HG03432 (cell line): ENCODE results near the gene SPATA18.
A peak's percentile ranks its signal among the peaks of the same experiment; 100 is the strongest.

Experiments used
- ATAC-seq: cut with Tn5 transposase; IDR thresholded peaks from one replicate; pipeline ENCODE4 v1.9.1; 2021; ENCODE audit warnings: mild to moderate bottlenecking, moderate library complexity; ENCODE audit not compliant: unreplicated experiment

Gene SPATA18, protein sequence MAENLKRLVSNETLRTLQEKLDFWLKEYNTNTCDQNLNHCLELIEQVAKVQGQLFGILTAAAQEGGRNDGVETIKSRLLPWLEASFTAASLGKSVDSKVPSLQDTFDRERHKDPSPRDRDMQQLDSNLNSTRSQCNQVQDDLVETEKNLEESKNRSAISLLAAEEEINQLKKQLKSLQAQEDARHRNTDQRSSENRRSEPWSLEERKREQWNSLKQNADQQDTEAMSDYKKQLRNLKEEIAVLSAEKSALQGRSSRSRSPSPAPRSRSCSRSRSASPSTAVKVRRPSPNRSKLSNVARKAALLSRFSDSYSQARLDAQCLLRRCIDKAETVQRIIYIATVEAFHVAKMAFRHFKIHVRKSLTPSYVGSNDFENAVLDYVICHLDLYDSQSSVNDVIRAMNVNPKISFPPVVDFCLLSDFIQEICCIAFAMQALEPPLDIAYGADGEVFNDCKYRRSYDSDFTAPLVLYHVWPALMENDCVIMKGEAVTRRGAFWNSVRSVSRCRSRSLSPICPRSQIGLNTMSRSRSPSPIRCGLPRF

DNA sequence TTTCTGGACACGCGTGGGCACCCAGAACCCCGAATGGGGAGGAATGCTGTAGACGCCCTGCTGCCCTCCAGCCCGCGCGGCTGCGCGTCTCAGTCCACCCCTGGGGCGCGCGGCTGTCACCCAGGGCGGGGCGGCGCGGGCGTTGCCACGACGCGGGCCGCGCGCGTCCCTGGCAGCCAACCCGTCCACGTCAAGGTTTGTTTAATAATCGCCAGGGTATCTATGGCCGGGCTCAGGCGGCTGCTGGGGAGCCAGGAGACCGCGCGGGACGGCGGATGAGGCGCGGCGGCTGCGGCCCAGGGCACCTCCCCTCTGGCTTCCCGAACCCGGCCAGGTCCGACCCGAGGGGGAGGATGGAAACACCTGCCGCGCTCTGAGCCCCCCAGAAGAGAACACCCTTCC is at the start of gene SPATA18:
Gene SPATA18 (plus strand): TSS at position 92 of the 402 bp plus-strand sequence. CDS start 401 bp downstream, outside the sequence.
- peak; percentile 68 for ATAC-seq

- ATAC-seq = no peak
These were observed 49.5 kb upstream of the SPATA18 start for GRCh38 chr4:52001616-52002015.

DNA sequence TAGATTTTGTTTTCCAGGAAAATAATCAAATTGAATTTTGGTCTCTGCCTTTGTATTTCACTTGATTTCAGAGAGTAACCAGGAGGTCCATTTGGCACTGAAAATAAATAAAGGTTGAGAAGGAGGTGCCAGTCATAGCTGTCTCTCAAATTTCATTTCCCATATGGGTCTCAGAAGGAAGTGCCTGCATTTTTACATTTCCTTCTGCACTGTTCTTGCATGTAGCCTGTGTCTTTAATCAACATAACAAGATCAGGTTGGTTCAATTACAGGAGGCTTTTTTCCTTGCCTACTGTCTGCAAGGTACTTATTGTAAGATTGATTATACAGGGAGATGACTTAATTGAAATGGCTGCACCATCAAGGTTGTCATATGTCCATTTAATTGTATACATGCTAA is 46.7 kb upstream of the SPATA18 start:
- no peak for ATAC-seq

DNA sequence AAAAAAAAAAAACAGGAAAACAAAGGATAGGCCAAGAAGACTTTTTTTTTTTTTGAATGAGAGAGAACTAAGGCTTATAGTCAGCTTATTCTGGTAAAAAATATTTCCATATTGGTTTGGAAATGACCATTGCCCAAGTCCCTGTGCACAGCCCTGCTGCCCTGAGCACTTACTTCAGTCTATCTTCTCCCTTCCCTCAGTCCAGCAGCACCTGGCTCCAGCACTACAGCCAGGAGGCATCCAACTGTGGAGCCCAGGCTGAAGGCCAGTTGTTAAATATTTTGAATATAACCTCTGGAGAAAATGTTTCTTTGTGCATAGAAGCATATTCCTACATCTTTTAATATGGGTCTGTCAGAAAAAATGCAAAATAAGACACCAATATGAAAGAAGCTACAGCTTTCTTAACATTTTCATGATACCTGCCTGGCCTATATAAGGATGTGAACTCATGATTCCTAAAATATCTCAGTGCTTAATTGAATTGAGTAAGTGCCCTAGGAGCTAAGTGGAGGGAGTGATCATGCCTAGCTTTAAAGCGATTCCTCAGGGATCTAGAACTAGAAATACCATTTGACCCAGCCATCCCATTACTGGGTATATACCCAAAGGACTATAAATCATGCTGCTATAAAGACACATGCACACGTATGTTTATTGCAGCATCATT is 45.4 kb upstream of the SPATA18 start:
- ATAC-seq = no peak

DNA sequence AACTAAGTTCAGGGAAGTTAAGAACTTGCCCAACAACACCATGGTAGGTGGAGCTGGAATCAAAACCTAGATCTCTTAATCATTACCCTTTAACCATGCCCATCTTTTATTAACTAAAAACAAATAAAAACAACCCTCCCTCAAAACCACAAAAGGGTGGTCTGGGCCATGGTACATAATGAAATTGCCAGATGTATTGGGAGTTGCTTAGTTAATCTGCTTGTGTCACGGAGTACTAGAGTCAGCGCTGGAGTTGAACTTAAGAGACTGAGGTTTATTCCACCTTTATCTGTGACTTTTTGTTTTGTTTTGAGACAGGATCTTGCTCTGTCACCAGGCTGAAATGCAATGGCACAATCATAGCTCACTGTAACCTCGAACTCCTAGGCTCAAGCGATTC is 44.2 kb upstream of the SPATA18 start:
- no peak for ATAC-seq

DNA sequence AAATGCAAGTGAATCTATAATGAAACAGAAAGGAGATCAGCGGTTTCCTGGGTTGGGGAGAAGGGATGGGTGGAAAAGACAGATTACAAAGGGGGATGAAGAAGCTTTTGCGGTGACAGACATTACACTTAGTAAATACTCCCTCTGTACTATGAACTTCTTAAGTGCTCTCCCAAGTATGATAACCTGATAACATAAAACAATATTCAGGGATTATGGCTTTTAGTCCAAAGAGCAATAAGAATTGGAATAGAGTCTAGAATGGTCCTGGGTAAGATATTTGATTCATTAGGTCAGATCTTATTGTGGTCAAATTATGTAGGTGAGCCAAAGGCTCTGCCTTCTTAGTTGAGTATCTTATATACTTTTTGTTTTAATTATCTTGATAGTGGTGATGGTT is 40.1 kb upstream of the SPATA18 start:
- no peak for ATAC-seq

- no peak for ATAC-seq
These were observed 38.5 kb upstream of the SPATA18 start for GRCh38 chr4:52012651-52013050.

GRCh38 chr4:52014903-52015302 is 36.2 kb upstream of the SPATA18 start:
- no peak for ATAC-seq

DNA sequence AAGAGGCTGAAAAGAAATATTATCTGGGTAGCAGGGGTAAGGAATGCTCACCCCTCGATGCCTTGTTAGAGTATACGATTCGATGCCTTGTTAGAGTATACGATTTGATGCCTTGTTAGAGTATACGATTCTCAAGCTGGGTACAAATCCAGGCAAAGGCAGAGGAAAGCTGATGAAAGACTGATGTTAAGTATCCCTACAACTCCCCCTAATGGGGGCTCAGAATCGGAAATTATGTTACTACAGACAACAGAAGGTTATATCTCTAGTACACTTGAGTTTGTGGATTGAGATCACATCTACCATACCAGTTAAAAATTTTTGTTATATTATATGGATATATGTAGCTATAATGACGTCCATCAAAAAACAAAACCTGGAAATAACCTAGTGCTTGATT is 35.7 kb upstream of the SPATA18 start:
- ATAC-seq = no peak

DNA sequence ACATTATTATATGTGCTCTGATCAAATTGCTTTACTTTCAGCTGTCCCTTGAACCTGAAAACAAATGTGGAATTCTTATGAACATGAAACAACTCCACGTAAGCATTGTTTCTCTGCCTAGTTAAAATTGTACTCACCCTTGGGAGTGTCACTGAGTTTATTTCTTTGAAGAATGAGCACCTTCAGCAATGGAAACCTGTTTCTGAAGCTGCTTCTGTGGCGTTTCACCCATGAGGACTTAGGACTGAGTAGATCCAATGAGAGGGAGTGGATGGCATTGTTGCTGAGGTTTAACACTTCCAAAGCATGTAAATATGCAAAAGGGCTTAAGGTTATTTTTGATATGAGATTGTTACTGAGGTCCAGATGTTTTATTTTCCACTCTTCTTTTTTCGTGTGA is 34.1 kb upstream of the SPATA18 start:
- no peak for ATAC-seq

GRCh38 chr4:52017814-52018213 is 33.3 kb upstream of the SPATA18 start:
- ATAC-seq = no peak

DNA sequence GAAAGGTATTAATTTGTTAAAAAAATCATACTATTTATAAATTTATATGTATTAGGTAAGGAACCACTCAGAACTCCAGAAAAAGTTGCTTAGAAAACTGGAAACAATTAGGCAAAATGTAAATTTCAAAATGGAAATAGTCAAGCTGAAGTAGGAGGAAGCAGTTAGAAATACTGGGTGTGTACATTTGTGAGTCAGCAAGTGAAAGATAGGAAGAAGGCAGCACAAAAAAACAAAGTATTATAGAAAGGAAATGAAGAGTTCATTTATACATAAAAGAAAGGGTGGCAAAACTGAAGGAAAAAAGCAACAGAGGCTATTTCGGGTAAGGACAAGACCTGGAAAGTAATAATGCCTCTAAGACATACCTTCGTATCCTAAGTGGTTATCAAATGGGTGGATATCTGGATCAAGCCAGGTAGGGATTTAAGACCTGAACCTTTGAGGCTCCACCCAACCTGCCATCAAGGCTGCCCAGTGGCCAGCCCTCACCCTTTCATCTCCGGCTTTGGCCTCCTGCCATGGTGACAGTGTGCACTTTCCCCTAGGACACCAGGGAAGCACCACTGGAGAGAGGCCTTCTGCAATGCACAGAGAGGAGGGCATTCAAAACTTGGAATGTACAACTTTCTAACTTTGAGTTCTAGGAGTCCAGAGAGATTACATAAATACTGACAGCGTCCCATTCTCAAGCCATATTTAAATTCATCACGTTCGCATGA is 31.0 kb upstream of the SPATA18 start, which contains the start of gene LRRC66:
Gene LRRC66 (minus strand): TSS at position 428 of the 722 bp plus-strand sequence. CDS start 2,750 bp downstream, outside the sequence.
- no peak for ATAC-seq

DNA sequence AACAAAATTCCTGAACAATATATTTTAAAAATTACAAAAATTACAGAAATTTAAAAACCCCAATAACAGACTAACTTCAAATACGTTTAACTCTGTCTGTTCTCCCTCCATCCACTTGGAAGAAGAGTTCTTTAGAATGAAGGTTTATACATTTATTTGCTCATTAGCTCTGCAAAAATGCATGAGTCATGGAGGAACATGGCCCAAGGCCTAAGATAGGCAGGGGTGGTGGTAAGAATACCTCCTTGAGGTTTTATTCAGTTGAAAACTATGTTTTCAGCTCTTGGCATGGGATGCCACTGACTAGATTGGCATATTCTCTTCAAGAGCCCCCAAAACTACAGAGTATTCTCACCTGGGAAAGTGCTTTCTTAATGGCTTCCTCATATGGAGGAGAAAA is 22.1 kb upstream of the SPATA18 start:
- no peak for ATAC-seq

GRCh38 chr4:52032005-52032404 is 19.1 kb upstream of the SPATA18 start:
- no peak for ATAC-seq

- no peak for ATAC-seq
These were observed 15.9 kb upstream of the SPATA18 start for GRCh38 chr4:52035190-52035589.

DNA sequence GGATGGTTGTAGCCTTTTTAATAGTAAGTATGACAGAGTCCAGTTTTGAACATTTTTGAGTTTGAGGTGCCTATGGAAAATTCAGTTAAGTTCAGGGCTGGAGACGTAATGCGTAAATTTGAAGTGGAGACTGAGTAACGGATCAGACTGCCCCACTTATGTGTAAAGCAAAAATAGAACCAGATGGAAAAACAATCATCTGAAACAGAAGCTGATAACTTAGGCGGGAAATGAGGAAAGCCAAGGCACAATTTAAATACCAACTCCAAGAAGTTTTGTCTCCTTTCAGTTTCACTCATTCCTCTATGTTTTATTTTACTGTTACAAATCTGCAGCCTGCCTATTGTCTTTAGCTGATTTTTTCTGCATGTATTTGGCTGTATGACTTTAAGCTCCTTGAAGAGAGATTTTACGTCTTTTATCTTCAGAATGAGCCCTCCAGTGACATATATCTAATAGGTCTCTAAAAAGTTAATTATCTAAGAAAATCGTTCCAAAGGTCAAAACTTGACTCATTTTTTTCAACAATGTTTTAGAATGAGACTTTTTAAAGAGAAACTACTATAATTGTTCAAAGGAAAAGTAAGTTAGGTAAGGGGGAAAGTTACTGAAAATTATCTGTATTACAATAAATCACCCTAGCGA is 14.1 kb upstream of the SPATA18 start:
- no peak for ATAC-seq

DNA sequence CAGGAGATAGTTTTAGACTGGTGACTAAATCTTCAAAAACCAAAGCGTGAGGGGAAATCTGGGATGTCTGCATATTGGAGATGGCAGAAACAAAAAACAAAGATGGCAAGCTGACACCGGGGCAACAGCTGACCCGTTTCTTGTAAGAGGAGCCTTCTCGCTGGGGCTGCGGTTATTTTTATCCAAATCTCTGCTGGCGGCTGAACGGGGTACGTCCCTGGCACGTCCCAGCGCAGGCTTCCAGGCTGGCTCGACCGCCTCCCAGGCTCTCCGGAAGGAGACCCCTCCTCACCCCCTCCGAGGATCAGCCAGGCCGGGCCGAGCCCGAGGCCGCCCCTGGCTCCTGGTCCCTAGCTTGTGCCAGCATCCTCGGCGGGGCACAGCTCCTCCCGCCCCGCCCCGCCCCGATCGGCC is 13.4 kb upstream of the SPATA18 start:
- ATAC-seq = peak; percentile 69

GRCh38 chr4:52038103-52038912 is 12.8 kb upstream of the SPATA18 start, which contains the start of gene SGCB:
Gene SGCB (minus strand): TSS chr4:52038299. CDS start chr4:52038259, 40 bp downstream.
- peak; percentile 96 for ATAC-seq

DNA sequence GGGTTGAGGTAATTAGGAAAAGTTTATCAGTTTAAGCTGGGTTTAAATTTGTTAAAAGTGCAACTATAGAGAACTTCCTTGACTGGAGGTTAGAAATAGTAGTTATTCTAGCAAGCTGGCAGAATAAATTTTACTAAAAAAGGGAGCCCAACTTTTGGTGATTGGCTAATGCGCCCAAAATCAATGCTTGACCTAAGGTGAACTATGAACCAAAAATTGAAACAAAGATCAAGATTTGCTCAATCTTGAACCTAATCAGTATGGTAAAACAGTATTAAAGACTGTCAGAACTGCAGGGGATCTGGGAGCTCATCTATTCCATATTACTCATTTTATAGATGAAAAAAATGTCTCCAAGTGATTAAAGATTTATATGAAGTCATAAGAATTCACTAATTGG is 6.1 kb upstream of the SPATA18 start:
- ATAC-seq = no peak

- ATAC-seq = no peak
These were observed 1.8 kb upstream of the SPATA18 start for GRCh38 chr4:52049266-52049665.
